ENCODE measurements around the gene PAM16.

GRCh38 chr16:4386951-4387565, 35.9 kb upstream of the PAM16 start:
- TF ChIP-seq, protein P1, sequence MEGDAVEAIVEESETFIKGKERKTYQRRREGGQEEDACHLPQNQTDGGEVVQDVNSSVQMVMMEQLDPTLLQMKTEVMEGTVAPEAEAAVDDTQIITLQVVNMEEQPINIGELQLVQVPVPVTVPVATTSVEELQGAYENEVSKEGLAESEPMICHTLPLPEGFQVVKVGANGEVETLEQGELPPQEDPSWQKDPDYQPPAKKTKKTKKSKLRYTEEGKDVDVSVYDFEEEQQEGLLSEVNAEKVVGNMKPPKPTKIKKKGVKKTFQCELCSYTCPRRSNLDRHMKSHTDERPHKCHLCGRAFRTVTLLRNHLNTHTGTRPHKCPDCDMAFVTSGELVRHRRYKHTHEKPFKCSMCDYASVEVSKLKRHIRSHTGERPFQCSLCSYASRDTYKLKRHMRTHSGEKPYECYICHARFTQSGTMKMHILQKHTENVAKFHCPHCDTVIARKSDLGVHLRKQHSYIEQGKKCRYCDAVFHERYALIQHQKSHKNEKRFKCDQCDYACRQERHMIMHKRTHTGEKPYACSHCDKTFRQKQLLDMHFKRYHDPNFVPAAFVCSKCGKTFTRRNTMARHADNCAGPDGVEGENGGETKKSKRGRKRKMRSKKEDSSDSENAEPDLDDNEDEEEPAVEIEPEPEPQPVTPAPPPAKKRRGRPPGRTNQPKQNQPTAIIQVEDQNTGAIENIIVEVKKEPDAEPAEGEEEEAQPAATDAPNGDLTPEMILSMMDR (IDR thresholded peaks at IDR 0.05) = no peak
- TF ChIP-seq POLR2AphosphoS5 (IDR thresholded peaks at IDR 0.05; ENCODE audit: low read depth, low read length) (no peak), SIN3A (IDR thresholded peaks at IDR 0.05; ENCODE audit: borderline replicate concordance, insufficient read depth, low read depth, low read length) (no peak), REST (IDR thresholded peaks at IDR 0.05; ENCODE audit: insufficient read depth in 1 of 2, low read depth in 2 of 2, low read length in 1 of 2) (no peak)

Measured in Panc1 (cell line).